GM12878 (cell line): ENCODE results near the gene WTAP.

ENCODE experiments used
- BRCA1 ChIP-seq: IDR thresholded peaks from 2 replicates; pipeline ENCODE4 v1.6.1; 2011; ENCODE audit warnings: low read depth, low read length, improper control_type of control experiment
- POLR2A ChIP-seq: IDR thresholded peaks from 2 replicates; pipeline ENCODE4 v1.6.1; 2011; ENCODE audit warnings: low read depth, mild to moderate bottlenecking, low read length

DNA sequence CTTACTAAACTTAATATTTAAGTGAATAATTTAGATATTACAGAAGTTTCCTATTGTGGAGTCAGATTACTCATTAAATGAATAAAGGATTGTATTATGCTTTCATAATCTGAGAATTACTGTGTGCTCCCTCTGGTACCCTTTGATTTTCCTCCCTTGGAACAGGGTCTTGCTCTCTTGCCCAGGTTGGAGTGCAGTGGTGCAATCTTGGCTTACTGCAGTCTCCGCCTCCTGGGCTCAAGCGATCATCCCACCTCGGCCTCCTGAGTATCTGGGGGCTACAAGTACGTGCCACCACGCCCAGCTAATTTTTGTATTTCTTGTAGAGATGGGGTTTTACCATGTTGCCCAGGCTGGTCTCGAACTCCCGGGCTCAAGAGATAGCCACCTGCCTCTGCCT lies 9.6 kb downstream of the WTAP start:
- TF ChIP-seq POLR2A: no peak
- TF ChIP-seq BRCA1: no peak
